ENCODE measurements around the gene IMPDH2.

The IMPDH2 gene

DNA sequence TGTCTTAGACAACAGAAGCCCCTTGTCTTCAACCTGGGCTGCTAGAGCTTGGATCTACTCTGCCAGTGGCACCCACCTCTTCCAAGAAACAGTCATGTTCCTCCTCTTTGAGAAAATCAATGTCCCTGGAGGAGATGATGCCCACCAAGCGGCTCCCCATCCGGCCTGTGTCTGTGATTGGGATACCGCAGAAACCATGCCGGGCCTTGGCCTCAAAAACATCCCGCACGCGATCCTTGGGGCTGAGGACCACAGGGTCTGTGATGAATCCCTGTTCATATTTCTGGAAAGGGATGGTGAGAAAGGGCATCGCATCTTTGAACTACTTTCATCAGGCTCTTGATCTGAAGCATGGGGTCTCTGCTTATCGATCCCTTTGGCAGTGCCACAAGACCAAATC lies 1.6 kb downstream of the IMPDH2 start:
- Histone ChIP-seq H3K9me3 (ENCODE audit: low read length) (no peaks in the 10 kb centered on the region), H3K27me3 (ENCODE audit: insufficient read depth, low read length) (no peaks in the 10 kb centered on the region), H2AFZ (ENCODE audit: low read depth, low read length) (no peak overlapping the region), H3K4me1 (ENCODE audit: insufficient read depth, low read length) (peaks cover 25% of the 10 kb centered on the region), H3K36me3 (ENCODE audit: insufficient read depth, low read length) (peaks cover 65% of the 10 kb centered on the region), H3K4me3 (ENCODE audit: low read length) (no peak overlapping the region)

DNA sequence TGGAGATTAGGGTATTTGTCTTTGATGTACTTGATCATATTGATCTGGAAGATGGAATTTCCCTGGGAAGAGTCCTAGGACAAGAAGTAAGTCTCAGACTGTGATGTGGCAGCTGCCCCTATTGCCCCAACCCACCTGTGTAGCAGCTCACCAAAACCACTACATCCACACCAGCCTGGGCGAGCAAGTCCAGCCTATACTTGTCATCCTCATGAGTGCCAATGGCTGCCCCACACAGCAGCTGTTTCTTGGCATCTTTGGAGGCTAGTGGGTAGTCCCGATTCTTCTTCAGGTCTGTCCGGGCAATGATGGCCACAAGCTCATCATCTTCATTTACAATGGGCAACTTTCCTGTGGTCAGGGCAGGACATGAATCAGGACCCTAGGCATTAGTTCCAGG lies 2.7 kb downstream of the IMPDH2 start:
- no peak overlapping the region for H3K4me3 ChIP-seq (ENCODE audit: low read length)
- H3K27me3 ChIP-seq (ENCODE audit: insufficient read depth, low read length) = no peaks in the 10 kb centered on the region
- H3K4me1 ChIP-seq (ENCODE audit: insufficient read depth, low read length) = peaks cover 28% of the 10 kb centered on the region
- no peak overlapping the region for H2AFZ ChIP-seq (ENCODE audit: low read depth, low read length)
- H3K9me3 ChIP-seq (ENCODE audit: low read length) = no peaks in the 10 kb centered on the region
- H3K36me3 ChIP-seq (ENCODE audit: insufficient read depth, low read length) = peaks cover 54% of the 10 kb centered on the region

DNA sequence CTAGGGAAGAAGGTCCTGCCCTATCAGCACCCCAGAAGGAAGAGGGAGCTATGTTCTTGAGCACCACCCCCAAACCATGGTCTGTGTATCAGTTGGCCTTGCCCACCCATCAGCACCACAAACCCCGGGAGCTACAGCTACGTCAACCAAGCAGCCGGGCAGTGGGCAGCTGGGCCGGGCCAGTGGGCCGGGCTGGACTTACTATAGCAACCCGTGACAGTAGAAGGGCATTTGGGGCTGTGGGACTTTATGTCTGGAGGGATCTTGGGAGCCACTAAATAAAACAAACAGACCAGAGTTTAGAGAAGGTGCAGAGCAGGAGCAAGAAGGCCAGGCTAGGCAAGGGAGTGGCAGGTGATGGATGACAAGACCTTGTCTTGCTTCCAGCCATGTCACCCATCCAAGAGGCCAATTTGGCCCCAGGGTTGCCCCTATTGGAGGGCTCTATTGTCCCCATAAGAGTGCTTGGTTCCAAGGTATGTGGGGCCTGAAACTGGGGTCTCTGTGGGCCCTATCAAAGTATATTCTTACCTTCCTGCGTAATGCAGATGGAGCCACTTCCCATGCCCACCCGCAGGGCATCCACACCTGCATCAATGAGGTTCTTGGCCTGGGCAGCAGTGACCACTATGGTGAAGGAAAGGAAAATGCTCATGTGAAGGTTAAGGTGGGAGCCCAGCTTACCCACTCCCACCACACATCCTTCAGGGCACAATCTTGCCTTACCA lies 3.2 kb downstream of the IMPDH2 start:
- Histone ChIP-seq H2AFZ (ENCODE audit: low read depth, low read length) (no peak overlapping the region), H3K4me3 (ENCODE audit: low read length) (no peak overlapping the region), H3K9me3 (ENCODE audit: low read length) (no peaks in the 10 kb centered on the region), H3K27me3 (ENCODE audit: insufficient read depth, low read length) (no peaks in the 10 kb centered on the region), H3K36me3 (ENCODE audit: insufficient read depth, low read length) (peaks cover 49% of the 10 kb centered on the region), H3K4me1 (ENCODE audit: insufficient read depth, low read length) (peaks cover 28% of the 10 kb centered on the region)

DNA sequence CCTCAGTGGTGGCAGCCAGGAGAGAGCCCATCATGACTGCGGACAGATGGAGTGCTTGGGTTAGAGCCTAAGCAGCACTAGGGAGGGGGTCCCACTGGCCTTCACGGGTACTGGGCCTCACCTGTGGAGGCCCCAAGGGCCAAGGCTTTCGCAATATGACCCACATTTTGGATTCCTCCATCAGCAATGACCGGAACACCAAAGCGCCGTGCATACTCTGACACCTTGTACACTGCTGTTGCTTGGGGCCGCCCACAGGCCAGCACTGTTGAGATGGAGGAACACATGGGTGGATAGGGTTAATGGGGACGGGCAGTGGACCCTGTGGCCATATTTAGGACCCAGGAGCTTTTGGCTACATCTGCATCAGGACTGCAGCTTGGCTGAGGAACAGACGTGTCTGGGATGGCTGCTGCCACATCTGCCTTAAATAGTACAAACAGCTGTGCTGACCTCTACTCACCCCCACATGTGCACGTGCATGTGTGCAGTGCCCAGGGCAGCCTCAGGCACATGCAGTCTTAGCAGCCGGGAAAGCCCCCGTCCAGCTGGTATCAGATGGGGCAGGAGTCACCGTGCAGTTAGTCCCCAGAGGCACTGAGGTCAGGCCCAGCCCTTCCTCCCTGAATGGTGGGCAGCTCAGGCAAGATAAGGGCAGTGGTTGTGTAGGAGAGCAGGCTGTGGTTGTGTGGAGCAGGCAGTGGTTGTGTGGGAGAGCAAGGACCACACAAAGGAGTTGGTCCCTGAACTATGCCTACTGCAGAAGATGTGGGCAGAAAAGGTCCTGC lies 4.0 kb downstream of the IMPDH2 start:
- Histone ChIP-seq H3K9me3 (ENCODE audit: low read length) (no peaks in the 10 kb centered on the region), H2AFZ (ENCODE audit: low read depth, low read length) (no peak overlapping the region), H3K27me3 (ENCODE audit: insufficient read depth, low read length) (no peaks in the 10 kb centered on the region), H3K4me1 (ENCODE audit: insufficient read depth, low read length) (peaks cover 30% of the 10 kb centered on the region), H3K4me3 (ENCODE audit: low read length) (no peak overlapping the region), H3K36me3 (ENCODE audit: insufficient read depth, low read length) (peaks cover 45% of the 10 kb centered on the region)

DNA sequence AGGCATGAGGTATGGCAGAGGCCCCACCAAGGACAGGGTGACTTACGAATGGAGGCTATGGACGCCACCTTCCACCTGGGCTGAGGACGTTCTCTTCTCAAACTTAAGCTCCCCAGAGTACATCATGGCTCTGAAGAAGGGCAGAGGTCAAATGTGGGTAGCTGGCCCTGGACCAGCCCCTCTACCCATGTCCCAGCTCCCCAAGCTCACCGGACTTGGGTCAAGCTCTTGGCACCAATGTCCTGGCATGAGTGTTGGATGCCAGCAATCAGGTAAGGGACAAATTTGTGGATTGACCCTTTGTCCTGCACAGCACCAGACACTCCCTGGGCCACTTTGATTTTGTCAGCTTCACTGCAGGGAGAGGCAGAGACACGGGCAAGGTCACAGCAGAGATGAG lies 4.7 kb downstream of the IMPDH2 start:
- Histone ChIP-seq H3K27me3 (ENCODE audit: insufficient read depth, low read length) (no peaks in the 10 kb centered on the region), H3K4me1 (ENCODE audit: insufficient read depth, low read length) (peaks cover 31% of the 10 kb centered on the region), H3K4me3 (ENCODE audit: low read length) (no peak overlapping the region), H3K36me3 (ENCODE audit: insufficient read depth, low read length) (peaks cover 43% of the 10 kb centered on the region), H2AFZ (ENCODE audit: low read depth, low read length) (no peak overlapping the region), H3K9me3 (ENCODE audit: low read length) (no peaks in the 10 kb centered on the region)

DNA sequence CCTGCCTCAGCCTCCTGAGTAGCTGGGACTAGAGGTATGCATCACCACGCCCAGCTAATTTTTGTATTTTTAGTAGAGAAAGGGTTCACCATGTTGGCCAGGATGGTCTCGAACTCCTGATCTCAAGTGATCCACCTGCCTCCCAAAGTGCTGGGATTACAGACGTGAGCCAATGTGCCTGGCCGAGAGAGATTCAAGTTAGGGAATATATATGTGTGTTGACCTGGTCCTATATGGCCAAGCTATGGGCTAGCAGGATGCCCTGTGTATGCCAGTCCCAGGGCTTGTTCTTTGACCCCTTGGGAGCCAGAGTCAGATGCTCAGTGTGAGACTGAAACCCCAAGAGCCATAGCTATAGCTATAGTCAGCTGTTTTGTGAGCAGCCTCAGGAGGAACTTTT lies 5.4 kb downstream of the IMPDH2 start:
- H2AFZ ChIP-seq (ENCODE audit: low read depth, low read length) = no peak overlapping the region
- H3K4me3 ChIP-seq (ENCODE audit: low read length) = no peak overlapping the region
- H3K36me3 ChIP-seq (ENCODE audit: insufficient read depth, low read length) = peaks cover 43% of the 10 kb centered on the region
- no peaks in the 10 kb centered on the region for H3K27me3 ChIP-seq (ENCODE audit: insufficient read depth, low read length)
- H3K4me1 ChIP-seq (ENCODE audit: insufficient read depth, low read length) = peaks cover 28% of the 10 kb centered on the region
- H3K9me3 ChIP-seq (ENCODE audit: low read length) = no peaks in the 10 kb centered on the region

DNA sequence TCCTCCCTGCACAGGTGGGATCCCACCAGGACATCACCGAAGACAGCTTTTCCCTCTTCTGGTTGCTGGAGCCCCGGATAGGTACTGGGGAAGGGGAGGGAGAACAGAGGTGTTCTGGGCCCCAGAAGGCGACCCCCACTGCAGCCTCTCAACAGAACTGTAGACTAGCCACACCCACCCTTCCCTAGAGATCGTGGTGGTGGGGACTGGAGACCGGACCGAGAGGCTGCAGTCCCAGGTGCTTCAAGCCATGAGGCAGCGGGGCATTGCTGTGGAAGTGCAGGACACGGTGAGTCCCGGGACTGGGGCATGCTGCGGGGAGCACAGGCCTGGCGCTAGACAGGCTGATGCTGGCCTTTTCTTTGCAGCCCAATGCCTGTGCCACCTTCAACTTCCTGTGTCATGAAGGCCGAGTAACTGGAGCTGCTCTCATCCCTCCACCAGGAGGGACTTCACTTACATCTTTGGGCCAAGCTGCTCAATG lies 6.5 kb downstream of the IMPDH2 start:
- Histone ChIP-seq H3K4me1 (ENCODE audit: insufficient read depth, low read length) (peaks cover 22% of the 10 kb centered on the region), H3K9me3 (ENCODE audit: low read length) (no peaks in the 10 kb centered on the region), H3K4me3 (ENCODE audit: low read length) (peak overlapping the region; percentile 66), H2AFZ (ENCODE audit: low read depth, low read length) (no peak overlapping the region), H3K27me3 (ENCODE audit: insufficient read depth, low read length) (no peaks in the 10 kb centered on the region), H3K36me3 (ENCODE audit: insufficient read depth, low read length) (peaks cover 41% of the 10 kb centered on the region)

DNA sequence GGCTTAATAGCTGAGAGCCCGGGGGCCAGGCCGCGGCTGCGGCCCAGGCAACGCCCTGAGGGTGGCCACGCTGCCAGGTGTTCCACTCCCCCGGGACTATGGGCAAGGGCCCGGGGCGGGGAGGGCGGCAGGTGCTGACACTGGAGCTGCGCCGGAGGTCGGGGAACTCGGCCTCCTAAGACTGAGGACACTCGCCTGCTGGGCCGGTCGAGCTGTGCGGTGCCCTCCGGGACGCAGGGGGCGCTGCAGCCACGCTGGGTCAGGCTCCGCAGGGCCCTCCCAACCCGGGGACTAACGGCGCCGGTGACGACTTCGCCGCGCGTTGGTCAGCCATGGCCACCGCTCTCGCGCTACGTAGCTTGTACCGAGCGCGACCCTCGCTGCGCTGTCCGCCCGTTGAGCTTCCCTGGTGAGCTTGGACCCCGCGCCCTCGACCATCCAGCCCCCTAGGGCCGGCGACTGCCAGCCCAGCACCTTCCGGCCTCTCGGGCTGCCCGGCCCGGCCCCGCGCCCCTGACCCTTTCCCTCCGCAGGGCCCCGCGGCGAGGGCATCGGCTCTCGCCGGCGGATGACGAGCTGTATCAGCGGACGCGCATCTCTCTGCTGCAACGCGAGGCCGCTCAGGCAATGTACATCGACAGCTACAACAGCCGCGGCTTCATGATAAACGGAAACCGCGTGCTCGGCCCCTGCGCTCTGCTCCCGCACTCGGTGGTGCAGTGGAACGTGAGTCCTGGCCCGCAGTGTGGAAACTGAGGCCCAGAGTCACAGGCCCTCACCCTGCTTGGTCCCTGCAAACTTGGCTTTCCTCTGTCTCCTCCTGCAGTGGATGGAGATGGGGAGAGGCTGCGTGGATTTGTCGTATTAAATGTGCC lies 7.1 kb downstream of the IMPDH2 start, which contains the start of gene NDUFAF3:
Gene NDUFAF3 (plus strand): TSS at position 309 of the 875 bp plus-strand sequence. CDS start 24 bp downstream, at position 333.
- Histone ChIP-seq H2AFZ (ENCODE audit: low read depth, low read length) (peak within 1 kb of the TSS; percentile 58), H3K27me3 (ENCODE audit: insufficient read depth, low read length) (no peaks in the 10 kb centered on the region), H3K4me3 (ENCODE audit: low read length) (peak within 1 kb of the TSS; percentile 66)

DNA sequence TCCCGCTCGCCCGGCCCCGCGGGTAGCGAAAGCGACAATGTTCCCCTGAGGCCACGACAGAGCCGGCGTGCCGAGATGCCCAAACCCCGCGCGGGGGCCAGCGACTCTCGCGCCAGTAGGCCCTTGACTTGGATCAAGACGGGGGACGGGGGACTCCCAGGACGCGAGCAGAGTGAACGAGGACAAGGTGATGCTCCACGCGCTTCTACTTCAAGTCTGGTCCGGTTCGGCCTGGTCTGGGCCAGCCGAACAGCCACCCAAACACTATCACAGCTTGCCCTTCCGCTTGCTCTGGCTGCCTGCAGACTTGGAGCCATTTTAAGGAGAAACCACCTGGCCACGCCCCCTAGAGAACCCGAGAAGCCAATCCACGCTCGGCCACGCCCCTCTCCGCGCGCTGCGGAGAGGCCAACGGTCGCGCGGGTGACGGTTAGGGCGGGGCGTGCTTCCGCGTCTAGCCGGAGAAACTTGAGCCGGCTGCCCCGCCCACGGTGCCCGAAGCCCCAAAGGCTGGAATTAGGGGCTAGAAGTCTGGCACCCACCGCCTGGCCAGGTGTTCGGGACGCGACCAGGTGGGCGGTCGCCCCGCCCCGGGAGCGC lies 7.9 kb downstream of the IMPDH2 start:
- Histone ChIP-seq H3K4me3 (ENCODE audit: low read length) (peak overlapping the region; percentile 66), H3K9me3 (ENCODE audit: low read length) (no peaks in the 10 kb centered on the region), H3K36me3 (ENCODE audit: insufficient read depth, low read length) (peaks cover 38% of the 10 kb centered on the region), H3K4me1 (ENCODE audit: insufficient read depth, low read length) (peaks cover 29% of the 10 kb centered on the region), H2AFZ (ENCODE audit: low read depth, low read length) (peak overlapping the region; percentile 58), H3K27me3 (ENCODE audit: insufficient read depth, low read length) (no peaks in the 10 kb centered on the region)

More for the DNA sequence above, 7.1 kb downstream of the IMPDH2 start, which contains the start of gene NDUFAF3:
- Histone ChIP-seq H3K9me3 (ENCODE audit: low read length) (no peaks in the 10 kb centered on the region), H3K36me3 (ENCODE audit: insufficient read depth, low read length) (peaks cover 36% of the 10 kb centered on the region), H3K4me1 (ENCODE audit: insufficient read depth, low read length) (peaks cover 29% of the 10 kb centered on the region)

DNA sequence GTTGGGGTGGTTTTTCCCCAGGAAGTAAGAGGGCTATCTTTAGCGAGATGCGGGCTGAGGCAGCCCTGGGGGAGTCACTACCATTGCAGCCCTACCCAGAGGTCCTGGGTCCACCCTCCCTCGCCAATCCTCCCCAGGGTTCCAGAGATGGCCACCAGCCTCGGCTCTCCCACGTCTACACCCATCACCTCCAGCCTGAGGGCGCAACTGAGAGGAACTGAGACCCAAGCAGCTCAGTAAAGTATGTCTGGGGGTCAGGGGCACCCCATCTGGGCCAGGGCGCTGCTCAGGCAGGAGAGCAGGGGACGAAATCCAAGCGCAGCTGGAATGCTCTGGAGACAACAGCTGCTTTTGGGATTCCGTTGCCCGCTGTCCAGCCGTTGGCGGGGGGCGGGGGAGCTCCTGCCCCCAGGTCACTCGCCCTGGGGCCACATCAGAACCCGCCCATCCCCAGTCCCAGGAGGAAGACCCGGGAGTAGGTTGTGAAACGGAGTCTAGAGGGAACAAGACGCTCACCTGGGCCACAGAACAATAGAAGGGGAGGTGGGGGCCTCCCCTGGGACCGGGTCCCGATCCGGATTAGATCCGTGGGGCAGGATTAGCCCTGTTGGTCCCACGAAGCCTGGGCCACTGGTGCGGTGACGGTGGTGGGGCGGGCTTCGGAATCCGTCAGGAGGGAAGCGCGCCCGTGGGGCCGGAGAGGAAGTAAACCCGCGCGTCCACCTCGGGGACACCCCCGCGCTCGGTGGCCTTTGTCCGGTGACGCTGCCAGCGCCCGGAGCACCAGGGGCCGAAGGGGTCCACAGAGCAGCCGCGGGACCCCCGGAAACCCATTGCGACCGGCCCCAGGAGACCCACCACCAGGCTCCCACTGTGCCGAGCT lies 8.6 kb downstream of the IMPDH2 start:
- no peaks in the 10 kb centered on the region for H3K27me3 ChIP-seq (ENCODE audit: insufficient read depth, low read length)

DNA sequence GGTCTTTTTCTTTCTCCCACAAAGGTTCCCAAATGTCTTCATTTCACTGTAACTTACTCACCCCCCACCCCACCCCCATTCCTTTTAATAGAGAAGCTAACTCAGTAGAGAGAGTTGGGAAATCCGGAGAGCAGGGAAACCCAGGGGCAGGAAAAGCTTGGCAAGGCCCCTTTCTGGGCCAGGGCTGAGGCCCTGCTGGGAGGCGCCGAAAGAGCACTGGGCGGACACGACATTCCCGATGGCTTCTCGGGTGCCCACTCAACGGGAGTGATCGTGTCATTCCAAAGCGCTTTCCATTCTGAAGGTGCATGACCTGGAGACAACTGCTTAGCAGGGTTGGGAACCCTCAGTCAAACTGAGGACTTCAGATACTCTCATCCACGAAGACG lies 9.3 kb downstream of the IMPDH2 start:
- Histone ChIP-seq H2AFZ (ENCODE audit: low read depth, low read length) (no peak overlapping the region), H3K9me3 (ENCODE audit: low read length) (no peaks in the 10 kb centered on the region), H3K4me3 (ENCODE audit: low read length) (peak overlapping the region; percentile 66), H3K36me3 (ENCODE audit: insufficient read depth, low read length) (peaks cover 38% of the 10 kb centered on the region), H3K27me3 (ENCODE audit: insufficient read depth, low read length) (no peaks in the 10 kb centered on the region), H3K4me1 (ENCODE audit: insufficient read depth, low read length) (peaks cover 29% of the 10 kb centered on the region)

More for the DNA sequence above, 8.6 kb downstream of the IMPDH2 start:
- Histone ChIP-seq H3K4me1 (ENCODE audit: insufficient read depth, low read length) (peaks cover 29% of the 10 kb centered on the region), H3K9me3 (ENCODE audit: low read length) (no peaks in the 10 kb centered on the region), H3K4me3 (ENCODE audit: low read length) (peak overlapping the region; percentile 66), H3K36me3 (ENCODE audit: insufficient read depth, low read length) (peaks cover 38% of the 10 kb centered on the region), H2AFZ (ENCODE audit: low read depth, low read length) (no peak overlapping the region)

DNA sequence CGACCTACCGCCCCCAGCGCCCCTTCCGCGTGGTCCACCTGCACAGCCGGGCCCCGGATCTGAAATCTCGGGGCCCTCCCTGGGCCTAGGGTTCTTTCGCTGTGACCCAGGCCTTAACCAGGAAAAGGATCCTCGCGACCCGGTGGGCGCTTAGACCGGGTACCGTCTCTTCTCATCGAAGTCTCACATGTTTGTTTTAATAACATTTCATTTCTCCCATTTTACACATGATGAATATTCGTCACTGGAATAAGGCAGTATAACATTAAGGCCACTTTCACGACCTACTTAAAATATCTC lies 10.5 kb downstream of the IMPDH2 start:
- no peak overlapping the region for H2AFZ ChIP-seq (ENCODE audit: low read depth, low read length)
- H3K9me3 ChIP-seq (ENCODE audit: low read length) = no peaks in the 10 kb centered on the region
- no peaks in the 10 kb centered on the region for H3K27me3 ChIP-seq (ENCODE audit: insufficient read depth, low read length)
- H3K4me3 ChIP-seq (ENCODE audit: low read length) = peak overlapping the region; percentile 71
- peaks cover 29% of the 10 kb centered on the region for H3K4me1 ChIP-seq (ENCODE audit: insufficient read depth, low read length)
- peaks cover 38% of the 10 kb centered on the region for H3K36me3 ChIP-seq (ENCODE audit: insufficient read depth, low read length)

All from neuron (in vitro differentiated cells).